ENCODE data around the gene ZXDC. TPM values are rescaled to one million over a fixed set of nuclear protein-coding genes. Genes with fewer than 3 reads are reported as not detected.

The ZXDC gene
- polyA plus RNA-seq, 1 experiment, result 9.5 TPM

DNA sequence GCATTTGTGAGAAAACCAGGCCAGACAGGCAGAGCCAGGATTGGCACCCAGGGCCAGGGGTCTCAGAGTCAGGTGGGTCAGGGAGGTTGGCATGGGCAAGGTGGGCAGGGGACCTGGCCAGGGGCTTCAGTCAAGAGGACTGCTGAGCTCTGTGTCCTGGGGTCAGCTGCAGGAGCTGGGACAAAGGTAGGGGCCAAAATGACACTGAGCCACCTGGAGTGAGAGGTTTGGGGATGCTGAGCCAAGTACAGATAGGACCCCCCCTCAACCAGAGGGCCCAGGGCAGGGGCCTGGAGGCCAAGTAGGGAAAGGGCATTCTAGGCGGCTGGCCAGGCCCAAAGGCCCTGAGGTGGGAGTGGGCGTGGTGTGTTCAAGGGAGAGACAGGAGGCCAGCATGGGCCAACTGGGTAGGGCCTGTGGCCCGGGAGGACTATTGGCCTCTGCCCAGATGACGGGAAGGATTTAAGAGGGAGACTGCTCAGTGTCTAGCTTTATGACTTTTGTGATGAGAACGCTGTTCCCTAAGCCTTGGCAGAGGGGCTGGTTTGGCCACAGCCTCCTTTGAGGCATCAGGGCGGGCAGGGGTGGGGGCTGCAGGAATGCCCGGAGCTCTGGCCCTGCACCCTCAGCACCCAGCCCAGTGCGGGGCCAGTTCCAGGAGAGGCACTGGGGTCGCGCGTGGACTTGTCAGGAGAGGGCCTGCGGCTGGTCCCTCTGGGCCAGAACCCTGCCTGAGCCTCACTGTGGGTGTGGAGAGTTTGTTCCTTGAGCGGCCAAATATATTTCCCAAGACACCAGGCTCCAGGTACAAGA, 77.9 kb downstream of the ZXDC start:
- no peaks in the 10 kb centered on the region; the same call in 1 of the 2 replicates for H3K9me3 ChIP-seq (ENCODE audit: control insufficient read depth, insufficient read depth, low read length)
- CTCF ChIA-PET, result interaction anchor here (0.7 to 4.2 kb wide), 2 partner anchors 152 to 199 kb away, joined by 6 to 17 read pairs; no protein-coding TSS in a partner anchor
- H3K4me3 ChIP-seq (ENCODE audit: low read depth, low read length), result no peak overlapping the region
- TF ChIP-seq, protein P1, sequence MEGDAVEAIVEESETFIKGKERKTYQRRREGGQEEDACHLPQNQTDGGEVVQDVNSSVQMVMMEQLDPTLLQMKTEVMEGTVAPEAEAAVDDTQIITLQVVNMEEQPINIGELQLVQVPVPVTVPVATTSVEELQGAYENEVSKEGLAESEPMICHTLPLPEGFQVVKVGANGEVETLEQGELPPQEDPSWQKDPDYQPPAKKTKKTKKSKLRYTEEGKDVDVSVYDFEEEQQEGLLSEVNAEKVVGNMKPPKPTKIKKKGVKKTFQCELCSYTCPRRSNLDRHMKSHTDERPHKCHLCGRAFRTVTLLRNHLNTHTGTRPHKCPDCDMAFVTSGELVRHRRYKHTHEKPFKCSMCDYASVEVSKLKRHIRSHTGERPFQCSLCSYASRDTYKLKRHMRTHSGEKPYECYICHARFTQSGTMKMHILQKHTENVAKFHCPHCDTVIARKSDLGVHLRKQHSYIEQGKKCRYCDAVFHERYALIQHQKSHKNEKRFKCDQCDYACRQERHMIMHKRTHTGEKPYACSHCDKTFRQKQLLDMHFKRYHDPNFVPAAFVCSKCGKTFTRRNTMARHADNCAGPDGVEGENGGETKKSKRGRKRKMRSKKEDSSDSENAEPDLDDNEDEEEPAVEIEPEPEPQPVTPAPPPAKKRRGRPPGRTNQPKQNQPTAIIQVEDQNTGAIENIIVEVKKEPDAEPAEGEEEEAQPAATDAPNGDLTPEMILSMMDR (IDR thresholded peaks at IDR 0.05; ENCODE audit: low read depth, low read length), result no peak
- H3K27me3 ChIP-seq (ENCODE audit: control insufficient read depth, insufficient read depth, low read length), result peaks cover 35% of the 10 kb centered on the region
- POLR2A ChIA-PET, result no interaction called here
- DNase-seq (ENCODE audit: low read depth, low spot score), result no peak
- H3K27ac ChIP-seq (ENCODE audit: low read depth, low read length), result no peak overlapping the region

DNA sequence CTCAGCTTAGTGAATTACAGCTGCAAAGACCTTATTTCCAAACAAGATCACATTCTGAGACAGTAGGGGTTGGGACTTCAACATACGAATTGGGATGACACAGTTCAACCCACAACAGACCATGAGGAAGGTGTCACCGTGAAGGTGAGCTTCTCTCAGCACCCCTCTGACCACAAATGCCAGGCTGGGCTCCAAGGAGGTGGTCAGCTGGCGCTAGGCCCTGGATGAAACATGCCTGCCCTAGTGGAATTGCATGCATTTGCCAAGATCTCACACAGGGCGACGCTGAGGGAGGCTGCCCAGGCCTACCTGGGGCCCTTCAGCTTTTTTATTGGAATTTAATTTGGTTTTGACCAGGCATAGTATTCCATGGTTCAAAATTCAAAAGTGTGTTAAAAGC, 79.2 kb downstream of the ZXDC start:
- CTCF ChIA-PET, result interaction anchor here (0.5 to 4.2 kb wide), 2 partner anchors 150 to 1178 kb away, joined by 3 to 17 read pairs; no protein-coding TSS in a partner anchor
- no peak for DNase-seq (ENCODE audit: low read depth, low spot score)
- POLR2A ChIA-PET, result no interaction called here

DNA sequence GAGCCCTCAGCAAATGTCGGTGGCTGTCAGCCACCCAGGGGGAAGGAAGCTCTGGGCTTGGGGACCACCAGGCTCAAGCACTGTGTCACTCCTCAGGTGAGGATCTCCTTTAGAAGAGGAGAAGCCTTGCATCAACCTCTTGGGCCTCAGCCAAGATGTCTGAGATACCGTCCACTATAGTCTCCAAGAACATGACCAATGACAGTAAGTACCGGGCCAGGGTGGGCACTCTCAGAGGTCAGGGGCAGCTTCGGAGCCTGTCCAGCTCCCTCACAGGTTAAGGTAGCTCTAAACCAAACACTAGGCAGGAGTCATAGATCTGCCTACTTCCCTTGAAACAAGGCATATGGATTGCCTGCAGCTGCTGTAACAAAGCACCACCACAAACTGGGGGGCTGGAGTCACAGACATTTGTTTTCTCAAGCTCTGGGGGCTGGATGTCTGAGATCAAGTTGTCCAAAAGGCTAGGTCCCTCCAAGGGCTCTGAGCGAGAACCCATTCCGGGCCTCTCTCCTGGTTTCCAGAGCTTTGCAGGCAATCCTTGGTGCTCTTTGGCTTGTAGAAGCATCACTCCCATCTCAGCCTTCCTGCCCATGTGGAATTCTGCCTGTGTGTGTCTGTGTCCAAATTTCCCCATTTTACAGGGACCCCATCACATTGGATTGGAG, 79.7 kb downstream of the ZXDC start:
- no peak overlapping the region for H3K4me3 ChIP-seq (ENCODE audit: low read depth, low read length)
- ChIA-PET CTCF (interaction anchor here (4.2 kb wide), 1 partner anchor 150 kb away, joined by 17 read pairs; no protein-coding TSS in a partner anchor), POLR2A (no interaction called here)
- no peaks in the 10 kb centered on the region; the same call in 1 of the 2 replicates for H3K9me3 ChIP-seq (ENCODE audit: control insufficient read depth, insufficient read depth, low read length)
- peaks cover 40% of the 10 kb centered on the region for H3K27me3 ChIP-seq (ENCODE audit: control insufficient read depth, insufficient read depth, low read length)
- DNase-seq (ENCODE audit: low read depth, low spot score), result no peak
- TF ChIP-seq, protein P1 (IDR thresholded peaks at IDR 0.05; ENCODE audit: low read depth, low read length), result no peak
- no peak overlapping the region for H3K27ac ChIP-seq (ENCODE audit: low read depth, low read length)

More for the DNA sequence above, 79.2 kb downstream of the ZXDC start:
- TF ChIP-seq, protein P1 (IDR thresholded peaks at IDR 0.05; ENCODE audit: low read depth, low read length), result no peak
- no peak overlapping the region for H3K4me3 ChIP-seq (ENCODE audit: low read depth, low read length)
- no peak overlapping the region for H3K27ac ChIP-seq (ENCODE audit: low read depth, low read length)
- H3K27me3 ChIP-seq (ENCODE audit: control insufficient read depth, insufficient read depth, low read length), result peaks cover 38% of the 10 kb centered on the region
- H3K9me3 ChIP-seq (ENCODE audit: control insufficient read depth, insufficient read depth, low read length), result no peaks in the 10 kb centered on the region; the same call in 1 of the 2 replicates

DNA sequence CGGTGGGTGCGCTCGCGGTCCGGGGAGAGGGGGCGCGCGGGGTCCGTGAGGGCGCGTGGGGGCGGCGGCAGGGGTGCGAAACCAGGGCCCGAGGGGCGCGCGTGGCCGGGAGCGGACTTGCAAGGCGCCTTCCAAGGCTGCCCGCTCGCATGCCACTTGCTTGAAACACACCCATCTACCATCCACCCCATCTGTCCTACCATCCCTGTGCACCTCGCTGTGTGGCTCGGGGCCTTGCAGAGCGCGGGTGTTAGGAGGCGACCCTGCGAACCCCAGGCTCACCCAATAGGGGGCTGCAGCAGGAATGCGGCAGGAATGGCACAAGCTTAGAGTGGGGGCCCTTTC, 80.7 kb downstream of the ZXDC start:
- TF ChIP-seq, protein P1 (IDR thresholded peaks at IDR 0.05; ENCODE audit: low read depth, low read length), result no peak
- Histone ChIP-seq H3K4me3 (ENCODE audit: low read depth, low read length) (peak overlapping the region; percentile 7; the same call in 1 of the 2 replicates), H3K27me3 (ENCODE audit: control insufficient read depth, insufficient read depth, low read length) (peaks cover 43% of the 10 kb centered on the region), H3K27ac (ENCODE audit: low read depth, low read length) (no peak overlapping the region), H3K9me3 (ENCODE audit: control insufficient read depth, insufficient read depth, low read length) (no peaks in the 10 kb centered on the region; the same call in 1 of the 2 replicates)
- no peak for DNase-seq (ENCODE audit: low read depth, low spot score)
- POLR2A ChIA-PET, result no interaction called here
- CTCF ChIA-PET, result interaction anchor here (4.2 kb wide), 1 partner anchor 149 kb away, joined by 17 read pairs; no protein-coding TSS in a partner anchor

Data from AG04450 (cell line).